ENCODE measurements around the gene SIRT2. TPM values are rescaled to one million over a fixed set of nuclear protein-coding genes. Genes with fewer than 3 reads are reported as not detected.
A peak's percentile ranks its signal among the peaks of the same experiment; 100 is the strongest.
"Not testable (repeated sequence)": the region's sequence is repeated elsewhere in the genome, so short reads cannot be mapped to it uniquely, and the experiment has no call there.

Gene SIRT2
- total and polyA plus RNA-seq, 11 donors = 51.0 to 158 (median 62.4) TPM

DNA sequence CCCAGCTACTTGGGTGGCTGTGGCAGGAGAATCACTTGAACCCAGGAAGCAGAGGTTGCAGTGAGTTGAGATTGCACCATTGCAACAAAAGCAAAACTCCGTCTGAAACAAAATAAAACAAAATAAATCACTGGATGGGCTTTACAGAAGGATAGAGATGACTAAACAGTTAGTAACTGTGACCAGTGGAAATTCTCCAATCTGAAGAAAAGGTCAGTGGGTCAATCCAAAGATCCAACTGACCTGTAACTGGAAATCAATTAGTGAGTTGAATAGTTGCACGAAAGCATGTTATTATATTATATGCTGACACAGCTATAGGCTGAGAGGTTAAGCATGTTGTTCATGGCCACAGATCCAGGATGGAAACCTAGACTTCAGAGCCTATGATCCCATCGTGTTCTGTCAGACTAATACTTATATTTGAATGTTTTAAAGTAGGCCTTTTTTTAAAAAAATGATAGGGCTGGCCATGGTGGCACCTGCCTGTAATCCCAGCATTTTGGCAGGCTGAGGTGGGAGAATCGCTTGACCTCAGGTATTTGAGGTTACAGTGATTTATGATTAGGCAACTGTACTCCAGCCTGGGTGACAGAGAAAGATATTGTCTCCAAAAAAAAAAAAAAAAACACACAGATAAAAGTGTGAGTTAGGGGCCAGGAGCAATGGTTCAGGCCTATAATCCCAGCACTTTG, 69.2 kb downstream of the SIRT2 start:
- intact Hi-C loops (cut with DNase I) = loop anchor here in 6 of 10 donors (2.0 to 10.0 kb wide), 8 partner anchors 19 to 195 kb away; partner anchors contain the start of genes ACTN4 (in 1 of the 6), HNRNPL (in 1 of the 6), NFKBIB (in 1 of the 6) and SIRT2 (in 1 of the 6)

DNA sequence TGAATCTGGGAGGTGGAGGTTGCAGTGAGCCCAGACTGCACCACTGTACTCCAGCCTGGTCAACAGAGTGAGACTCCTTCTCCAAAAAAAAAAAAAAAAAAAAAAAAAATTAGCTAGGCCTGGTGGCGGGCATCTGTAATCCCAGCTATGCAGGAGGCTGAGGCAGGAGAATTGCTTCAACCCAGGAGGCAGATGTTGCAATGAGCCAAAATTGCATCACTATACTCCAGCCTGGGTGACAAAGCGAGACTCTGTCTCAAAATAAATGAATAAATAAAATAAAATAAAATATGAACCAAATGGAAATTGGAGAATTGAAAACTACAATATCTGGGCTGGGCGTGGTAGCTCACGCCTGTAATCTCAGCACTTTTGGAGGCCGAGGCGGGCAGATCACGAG, 70.2 kb downstream of the SIRT2 start:
- Histone ChIP-seq H3K36me3 (peaks cover 0 to 55% (median 43%) of the 10 kb centered on the region in 9 donors), H3K27ac (peak overlapping the region in 1 of 12 donors; percentile 90), H3K4me1 (peaks cover 0 to 50% (median 36%) of the 10 kb centered on the region in 12 donors)
- H3K27me3 ChIP-seq; ATAC-seq; H3K9me3 ChIP-seq; intact Hi-C loops (cut with DNase I); H3K4me3 ChIP-seq: not testable (repeated sequence)
- DNase-seq = peak in 1 of 5 donors; percentile 13
- WGBS, 4 donors = 92 to 95% (median 94%) methylated on average over 7 of the region's 7 CpGs

More for the DNA sequence above, 69.2 kb downstream of the SIRT2 start:
- DNase-seq (no peak), ATAC-seq (no peak)
- H3K4me1 ChIP-seq = peaks cover 0 to 49% (median 36%) of the 10 kb centered on the region in 12 donors
- WGBS, 4 donors = 79 to 87% (median 84%) methylated on average over 4 of the region's 4 CpGs
- no peak for TF ChIP-seq POLR2A (IDR thresholded peaks at IDR 0.05)
- TF ChIP-seq, protein P1, sequence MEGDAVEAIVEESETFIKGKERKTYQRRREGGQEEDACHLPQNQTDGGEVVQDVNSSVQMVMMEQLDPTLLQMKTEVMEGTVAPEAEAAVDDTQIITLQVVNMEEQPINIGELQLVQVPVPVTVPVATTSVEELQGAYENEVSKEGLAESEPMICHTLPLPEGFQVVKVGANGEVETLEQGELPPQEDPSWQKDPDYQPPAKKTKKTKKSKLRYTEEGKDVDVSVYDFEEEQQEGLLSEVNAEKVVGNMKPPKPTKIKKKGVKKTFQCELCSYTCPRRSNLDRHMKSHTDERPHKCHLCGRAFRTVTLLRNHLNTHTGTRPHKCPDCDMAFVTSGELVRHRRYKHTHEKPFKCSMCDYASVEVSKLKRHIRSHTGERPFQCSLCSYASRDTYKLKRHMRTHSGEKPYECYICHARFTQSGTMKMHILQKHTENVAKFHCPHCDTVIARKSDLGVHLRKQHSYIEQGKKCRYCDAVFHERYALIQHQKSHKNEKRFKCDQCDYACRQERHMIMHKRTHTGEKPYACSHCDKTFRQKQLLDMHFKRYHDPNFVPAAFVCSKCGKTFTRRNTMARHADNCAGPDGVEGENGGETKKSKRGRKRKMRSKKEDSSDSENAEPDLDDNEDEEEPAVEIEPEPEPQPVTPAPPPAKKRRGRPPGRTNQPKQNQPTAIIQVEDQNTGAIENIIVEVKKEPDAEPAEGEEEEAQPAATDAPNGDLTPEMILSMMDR (IDR thresholded peaks at IDR 0.05) = no peak
- H3K9me3 ChIP-seq = no peaks in the 10 kb centered on the region
- peak overlapping the region in 9 of 12 donors; percentile 43 to 90 (median 71) for H3K4me3 ChIP-seq
- no peaks in the 10 kb centered on the region for H3K27me3 ChIP-seq
- peak overlapping the region in 7 of 12 donors; percentile 11 to 95 (median 93) for H3K27ac ChIP-seq
- peaks cover 0 to 53% (median 41%) of the 10 kb centered on the region in 9 donors for H3K36me3 ChIP-seq

Other genes starting within 250 kb of the SIRT2 start
- gene CAPN12, start 155.1 kb downstream of the SIRT2 start, total RNA-seq = 1 to 10 TPM in 2 of 9 donors, under 1 TPM in 7; 0.36 to 1.8 (median 0.72) TPM
- gene CAPN12, start 155.1 kb downstream of the SIRT2 start, polyA plus RNA-seq = 1 to 10 TPM in 1 of 2 donors, under 1 TPM in 1; 0.91 to 1.4 TPM
- not detected for gene LGALS7, start 126.1 kb downstream of the SIRT2 start, total RNA-seq
- gene LGALS7, start 126.1 kb downstream of the SIRT2 start, polyA plus RNA-seq = under 1 TPM in 1 of 2 donors, not detected in 1; 0.33 TPM
- gene LGALS7B, start 110.4 kb downstream of the SIRT2 start, total RNA-seq = not detected
- gene LGALS7B, start 110.4 kb downstream of the SIRT2 start, polyA plus RNA-seq = not detected
- gene LGALS4, start 86.7 kb downstream of the SIRT2 start, total RNA-seq = 1 to 10 TPM in 2 of 9 donors, under 1 TPM in 5, not detected in 2; 0.35 to 1.3 (median 0.65) TPM
- under 1 TPM; 0.68 to 0.91 TPM for gene LGALS4, start 86.7 kb downstream of the SIRT2 start, polyA plus RNA-seq
- 100 to 1,000 TPM; 382 to 799 (median 564) TPM for gene ECH1, start 67.8 kb downstream of the SIRT2 start, total RNA-seq
- gene ECH1, start 67.8 kb downstream of the SIRT2 start, polyA plus RNA-seq = 1,000 to 10,000 TPM in 1 of 2 donors, 100 to 1,000 TPM in 1; 446 to 1,292 TPM
- gene HNRNPL, start 49.6 kb downstream of the SIRT2 start, total RNA-seq = 100 to 1,000 TPM in 8 of 9 donors, 10 to 100 TPM in 1; 93.6 to 256 (median 165) TPM
- 100 to 1,000 TPM; 103 to 142 TPM for gene HNRNPL, start 49.6 kb downstream of the SIRT2 start, polyA plus RNA-seq
- 1 to 10 TPM; 1.6 to 5.7 (median 3.3) TPM for gene RINL, start 21.3 kb downstream of the SIRT2 start, total RNA-seq
- gene RINL, start 21.3 kb downstream of the SIRT2 start, polyA plus RNA-seq = 10 to 100 TPM in 1 of 2 donors, 1 to 10 TPM in 1; 5.6 to 11.3 TPM
- 10 to 100 TPM; 17.2 to 38.6 (median 22.2) TPM for gene NFKBIB, start 351 bp upstream of the SIRT2 start, total RNA-seq
- 10 to 100 TPM; 35.0 to 90.4 TPM for gene NFKBIB, start 351 bp upstream of the SIRT2 start, polyA plus RNA-seq
- under 1 TPM in 2 of 9 donors, not detected in 7; 0.35 to 0.58 TPM for gene CCER2, start 12.6 kb upstream of the SIRT2 start, total RNA-seq
- under 1 TPM in 1 of 2 donors, not detected in 1; 0.42 TPM for gene CCER2, start 12.6 kb upstream of the SIRT2 start, polyA plus RNA-seq
- gene SARS2, start 31.1 kb upstream of the SIRT2 start, total RNA-seq = 10 to 100 TPM in 8 of 9 donors, 1 to 10 TPM in 1; 9.0 to 29.1 (median 16.7) TPM
- 10 to 100 TPM in 1 of 2 donors, 1 to 10 TPM in 1; 10.0 to 26.4 TPM for gene SARS2, start 31.1 kb upstream of the SIRT2 start, polyA plus RNA-seq
- 10 to 100 TPM; 45.7 to 67.9 (median 52.6) TPM for gene MRPS12, start 31.3 kb upstream of the SIRT2 start, total RNA-seq
- 100 to 1,000 TPM in 1 of 2 donors, 10 to 100 TPM in 1; 54.4 to 115 TPM for gene MRPS12, start 31.3 kb upstream of the SIRT2 start, polyA plus RNA-seq
- gene FBXO17, start 76.1 kb upstream of the SIRT2 start, total RNA-seq = 1 to 10 TPM; 1.4 to 4.9 (median 2.5) TPM
- gene FBXO17, start 76.1 kb upstream of the SIRT2 start, polyA plus RNA-seq = 1 to 10 TPM; 1.2 to 2.4 TPM
- gene FBXO27, start 132.9 kb upstream of the SIRT2 start, total RNA-seq = 10 to 100 TPM in 7 of 9 donors, 1 to 10 TPM in 2; 4.2 to 38.3 (median 23.2) TPM
- 1 to 10 TPM; 4.0 to 8.6 TPM for gene FBXO27, start 132.9 kb upstream of the SIRT2 start, polyA plus RNA-seq
- gene ACP7, start 184.8 kb upstream of the SIRT2 start, total RNA-seq = not detected
- not detected for gene ACP7, start 184.8 kb upstream of the SIRT2 start, polyA plus RNA-seq
- 10 to 100 TPM; 11.5 to 22.1 (median 16.2) TPM for gene PAK4, start 226.2 kb upstream of the SIRT2 start, total RNA-seq
- gene PAK4, start 226.2 kb upstream of the SIRT2 start, polyA plus RNA-seq = 10 to 100 TPM in 1 of 2 donors, 1 to 10 TPM in 1; 9.5 to 25.8 TPM